SW 1271 (cell line): ENCODE data around the gene SCLT1.
A peak's percentile ranks its signal among the peaks of the same experiment; 100 is the strongest.
"Not testable (repeated sequence)": the region's sequence is repeated elsewhere in the genome, so short reads cannot be mapped to it uniquely, and the experiment has no call there.

Experiments used
- DNase-seq, 2 experiments: peaks; one replicate each; lab custom pipeline; 2025; lab: John Stamatoyannopoulos, UW

The SCLT1 gene

GRCh38 chr4:129093191-129093920, at the start of gene SCLT1:
TSS of gene SCLT1 (minus strand) at chr4:129093539. CDS start at chr4:129093103, 436 bp downstream.
- DNase-seq = peak; percentile 90 to 91

- no peak for DNase-seq
Measured at GRCh38 chr4:129140521-129140920, 47.2 kb upstream of the SCLT1 start.

GRCh38 chr4:129138810-129139496, 45.6 kb upstream of the SCLT1 start:
- no peak for DNase-seq

- no peak for DNase-seq
Measured at GRCh38 chr4:129136433-129136832, 43.1 kb upstream of the SCLT1 start.

GRCh38 chr4:129131343-129131742, 38.0 kb upstream of the SCLT1 start:
- no peak for DNase-seq

- no peak for DNase-seq
Measured at GRCh38 chr4:129129143-129129542, 35.8 kb upstream of the SCLT1 start.

- DNase-seq = not testable (repeated sequence)
Measured at GRCh38 chr4:129126614-129127013, 33.3 kb upstream of the SCLT1 start.

GRCh38 chr4:129117705-129118104, 24.4 kb upstream of the SCLT1 start:
- DNase-seq = no peak

GRCh38 chr4:129113919-129114318, 20.6 kb upstream of the SCLT1 start:
- no peak for DNase-seq

GRCh38 chr4:129113434-129113833, 20.1 kb upstream of the SCLT1 start:
- no peak for DNase-seq

- no peak for DNase-seq
Measured at GRCh38 chr4:129111919-129112318, 18.6 kb upstream of the SCLT1 start.

GRCh38 chr4:129110931-129111330, 17.6 kb upstream of the SCLT1 start:
- no peak for DNase-seq

GRCh38 chr4:129109965-129110824, 16.9 kb upstream of the SCLT1 start:
- DNase-seq = no peak

- no peak for DNase-seq
Measured at GRCh38 chr4:129098531-129099001, 5.2 kb upstream of the SCLT1 start.

GRCh38 chr4:129095811-129096454, 2.6 kb upstream of the SCLT1 start, which contains the start of gene C4orf33:
TSS of gene C4orf33 (plus strand) at chr4:129096152. CDS start at chr4:129102611, 6,459 bp downstream.
- DNase-seq = peak; percentile 32 to 85

- DNase-seq = no peak
Measured at GRCh38 chr4:129094347-129094746, 1.0 kb upstream of the SCLT1 start.

GRCh38 chr4:129092631-129093190, 628 bp downstream of the SCLT1 start:
- DNase-seq = no peak

- DNase-seq = no peak
Measured at GRCh38 chr4:129087516-129087915, 5.8 kb downstream of the SCLT1 start.

GRCh38 chr4:129085472-129085871, 7.9 kb downstream of the SCLT1 start:
- DNase-seq = no peak

GRCh38 chr4:129082302-129082701, 11.0 kb downstream of the SCLT1 start:
- DNase-seq = no peak

GRCh38 chr4:129080129-129080528, 13.2 kb downstream of the SCLT1 start:
- no peak for DNase-seq
